MM.1S (cell line): ENCODE data around the gene RAB6C.
"Not testable (repeated sequence)": the region's sequence is repeated elsewhere in the genome, so short reads cannot be mapped to it uniquely, and the experiment has no call there.

Experiments
- EZH2 ChIP-seq: fragments of 300-600 bp; sonication (generic); optimal IDR thresholded peaks from 2 replicates; pipeline ENCODE3; 2017; ENCODE audit warnings: low read depth, mild to moderate bottlenecking, antibody characterized with exemption, low read length, mixed read lengths
- EZH2phosphoT487 ChIP-seq: fragments of 300-600 bp; sonication (generic); IDR thresholded peaks from 2 replicates; pipeline ENCODE4 v1.6.1; 2018; ENCODE audit warnings: antibody characterized with exemption, low read length
- TF ChIP-seq, protein P1 (sequence below): fragments of 300-600 bp; sonication (generic); IDR thresholded peaks from 2 replicates; pipeline ENCODE4 v1.5.1; 2016; ENCODE audit warnings: antibody characterized with exemption, low read length, mixed read lengths

- TF ChIP-seq, protein P1, sequence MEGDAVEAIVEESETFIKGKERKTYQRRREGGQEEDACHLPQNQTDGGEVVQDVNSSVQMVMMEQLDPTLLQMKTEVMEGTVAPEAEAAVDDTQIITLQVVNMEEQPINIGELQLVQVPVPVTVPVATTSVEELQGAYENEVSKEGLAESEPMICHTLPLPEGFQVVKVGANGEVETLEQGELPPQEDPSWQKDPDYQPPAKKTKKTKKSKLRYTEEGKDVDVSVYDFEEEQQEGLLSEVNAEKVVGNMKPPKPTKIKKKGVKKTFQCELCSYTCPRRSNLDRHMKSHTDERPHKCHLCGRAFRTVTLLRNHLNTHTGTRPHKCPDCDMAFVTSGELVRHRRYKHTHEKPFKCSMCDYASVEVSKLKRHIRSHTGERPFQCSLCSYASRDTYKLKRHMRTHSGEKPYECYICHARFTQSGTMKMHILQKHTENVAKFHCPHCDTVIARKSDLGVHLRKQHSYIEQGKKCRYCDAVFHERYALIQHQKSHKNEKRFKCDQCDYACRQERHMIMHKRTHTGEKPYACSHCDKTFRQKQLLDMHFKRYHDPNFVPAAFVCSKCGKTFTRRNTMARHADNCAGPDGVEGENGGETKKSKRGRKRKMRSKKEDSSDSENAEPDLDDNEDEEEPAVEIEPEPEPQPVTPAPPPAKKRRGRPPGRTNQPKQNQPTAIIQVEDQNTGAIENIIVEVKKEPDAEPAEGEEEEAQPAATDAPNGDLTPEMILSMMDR = not testable (repeated sequence)
- not testable (repeated sequence) for TF ChIP-seq EZH2, EZH2phosphoT487
These were observed at the start of gene RAB6C for GRCh38 chr2:129979629-129980155.
